Stimulated activated CD8-positive, alpha-beta memory T cell treated with anti-CD3 and anti-CD28 coated beads, Interleukin-4, amount 100 ng/mL, for 48 hours (primary cell): ENCODE measurements around the gene PKP3.
"Not testable (repeated sequence)": the region's sequence is repeated elsewhere in the genome, so short reads cannot be mapped to it uniquely, and the experiment has no call there.

Experiments used
- DNase-seq: peaks from one replicate; pipeline ENCODE4 v3.0.0-alpha.2; 2020

PKP3 gene

GRCh38 chr11:432501-433100, 38.6 kb downstream of the PKP3 start:
- DNase-seq, result no peak

GRCh38 chr11:433111-433510, 39.1 kb downstream of the PKP3 start:
- DNase-seq, result no peak

- no peak for DNase-seq
Measured at GRCh38 chr11:433641-434040, 39.6 kb downstream of the PKP3 start.

- no peak for DNase-seq
Measured at GRCh38 chr11:434496-434895, 40.5 kb downstream of the PKP3 start.

GRCh38 chr11:434999-435740, 41.2 kb downstream of the PKP3 start:
- not testable (repeated sequence) for DNase-seq

- DNase-seq, result no peak
Measured at GRCh38 chr11:437228-437870, 43.3 kb downstream of the PKP3 start.

- DNase-seq, result no peak
Measured at GRCh38 chr11:438101-438844, 44.3 kb downstream of the PKP3 start.

GRCh38 chr11:439315-440064, 45.5 kb downstream of the PKP3 start:
- no peak for DNase-seq

GRCh38 chr11:440065-441042, 46.3 kb downstream of the PKP3 start:
- no peak for DNase-seq

GRCh38 chr11:441043-441417, 47.0 kb downstream of the PKP3 start:
- no peak for DNase-seq

- DNase-seq, result peak; percentile 73
Measured at GRCh38 chr11:441418-442274, 47.6 kb downstream of the PKP3 start, which contains the start of gene ANO9. Gene ANO9 (minus strand): TSS chr11:442011. CDS start chr11:441926, 85 bp downstream.

GRCh38 chr11:442611-443081, 48.6 kb downstream of the PKP3 start:
- DNase-seq, result no peak

- DNase-seq, result no peak
Measured at GRCh38 chr11:443542-444199, 49.7 kb downstream of the PKP3 start.

GRCh38 chr11:444396-445144, 50.6 kb downstream of the PKP3 start:
- no peak for DNase-seq

- no peak for DNase-seq
Measured at GRCh38 chr11:445765-446588, 52.0 kb downstream of the PKP3 start.

GRCh38 chr11:446891-447290, 52.9 kb downstream of the PKP3 start:
- DNase-seq, result no peak

- DNase-seq, result peak; percentile 99
Measured at GRCh38 chr11:447923-448731, 54.1 kb downstream of the PKP3 start.
